ENCODE measurements around the gene PPP4C. TPM values are rescaled to one million over a fixed set of nuclear protein-coding genes. Genes with fewer than 3 reads are reported as not detected.
A peak's percentile ranks its signal among the peaks of the same experiment; 100 is the strongest.

PPP4C gene
- total RNA-seq, 1 experiment from 2014 or later, result 139 TPM

- no peak for DNase-seq (ENCODE audit: low spot score)
Observed at GRCh38 chr16:30054959-30055553, 20.7 kb upstream of the PPP4C start.

GRCh38 chr16:30060346-30060745, 15.4 kb upstream of the PPP4C start:
- DNase-seq (ENCODE audit: low spot score), result no peak

- DNase-seq (ENCODE audit: low spot score), result no peak
Observed at GRCh38 chr16:30060836-30061554, 14.8 kb upstream of the PPP4C start.

- no peak for DNase-seq (ENCODE audit: low spot score)
Observed at GRCh38 chr16:30063278-30063892, 12.4 kb upstream of the PPP4C start.

- DNase-seq (ENCODE audit: low spot score), result peak; percentile 40
Observed at GRCh38 chr16:30063893-30064728, 11.7 kb upstream of the PPP4C start.

- DNase-seq (ENCODE audit: low spot score), result no peak
Observed at GRCh38 chr16:30064729-30065101, 11.1 kb upstream of the PPP4C start.

GRCh38 chr16:30065102-30065942, 10.5 kb upstream of the PPP4C start, which contains the start of gene ALDOA:
TSS of gene ALDOA (plus strand) at chr16:30065760. CDS start at chr16:30066898, 1,138 bp downstream.
- peak; percentile 97 for DNase-seq (ENCODE audit: low spot score)

GRCh38 chr16:30065943-30066760, 9.6 kb upstream of the PPP4C start:
- no peak for DNase-seq (ENCODE audit: low spot score)

- no peak for DNase-seq (ENCODE audit: low spot score)
Observed at GRCh38 chr16:30066761-30067583, 8.8 kb upstream of the PPP4C start.

GRCh38 chr16:30067584-30067916, 8.2 kb upstream of the PPP4C start:
- no peak for DNase-seq (ENCODE audit: low spot score)

- no peak for DNase-seq (ENCODE audit: low spot score)
Observed at GRCh38 chr16:30068333-30068732, 7.5 kb upstream of the PPP4C start.

- DNase-seq (ENCODE audit: low spot score), result no peak
Observed at GRCh38 chr16:30068750-30069610, 6.8 kb upstream of the PPP4C start.

- DNase-seq (ENCODE audit: low spot score), result no peak
Observed at GRCh38 chr16:30069611-30070462, 6.0 kb upstream of the PPP4C start.

GRCh38 chr16:30070490-30070889, 5.3 kb upstream of the PPP4C start:
- DNase-seq (ENCODE audit: low spot score), result no peak

GRCh38 chr16:30076276-30076791, 540 bp downstream of the PPP4C start:
- no peak for DNase-seq (ENCODE audit: low spot score)

GRCh38 chr16:30077656-30078055, 1.9 kb downstream of the PPP4C start:
- no peak for DNase-seq (ENCODE audit: low spot score)

GRCh38 chr16:30078744-30079143, 3.0 kb downstream of the PPP4C start:
- no peak for DNase-seq (ENCODE audit: low spot score)

All from H4 (cell line).